Gastrocnemius medialis (tissue), 4 donors: ENCODE results near the gene ADORA2B. TPM values are rescaled to one million over a fixed set of nuclear protein-coding genes. Genes with fewer than 3 reads are reported as not detected.

Source experiments
- ATAC-seq, 2 donors: fragments of 150-250 bp; one replicate each; pipeline ENCODE4 v1.9.1; 2016
- DNase-seq, 2 donors: peaks; one replicate each; pipeline ENCODE4 v3.0.0-alpha.2; 2019
- H3K27ac ChIP-seq, 4 donors: fragments of 200-600 bp; sonication (generic); 1 replicate in 1 of 4; 2 replicates in 3 of 4; pipeline ENCODE4 v1.5.1; 2016 to 2018; ENCODE audit warnings: mild to moderate bottlenecking in 2 of 4, moderate library complexity in 1 of 4
- H3K27me3 ChIP-seq, 3 donors: fragments of 200-600 bp; sonication (generic) in 2 of 3; 1 replicate in 1 of 3; 2 replicates in 2 of 3; pipeline versions ENCODE4 v1.5.1 to v1.6.0; 2016 to 2019; ENCODE audit warnings: mild to moderate bottlenecking in 1 of 3, moderate library complexity in 1 of 3
- H3K36me3 ChIP-seq, 2 donors: fragments of 200-600 bp; sonication (generic) in 1 of 2; one replicate each; pipeline ENCODE4 v1.5.1; 2017 to 2018
- H3K4me1 ChIP-seq, 2 donors: fragments of 200-600 bp; sonication (generic) in 1 of 2; one replicate each; pipeline ENCODE4 v1.5.1; 2016 to 2017; ENCODE audit warnings: mild to moderate bottlenecking in 2 of 2
- H3K4me3 ChIP-seq, 4 donors: fragments of 200-600 bp; sonication (generic) in 3 of 4; 1 replicate in 1 of 4; 2 replicates in 3 of 4; pipeline ENCODE4 v1.5.1; 2016 to 2019; ENCODE audit warnings: mild to moderate bottlenecking in 2 of 4
- H3K9me3 ChIP-seq, 3 donors: fragments of 200-600 bp; sonication (generic) in 2 of 3; 1 replicate in 1 of 3; 2 replicates in 2 of 3; pipeline ENCODE4 v1.5.1; 2016 to 2019
- CTCF ChIP-seq, 5 experiments: fragments of 450-650 bp in 3 of 5; fragments of 200-600 bp in 2 of 5; sonication (generic) in 2 of 5; IDR thresholded peaks in 4 of 5; conservative IDR thresholded peaks in 1 of 5; 1 replicate in 4 of 5; 2 replicates in 1 of 5; pipeline ENCODE4 v1.5.1; 2016 to 2019; ENCODE audit warnings: antibody characterized with exemption in 5 of 5, mild to moderate bottlenecking in 3 of 5, moderate library complexity in 3 of 5
- POLR2A ChIP-seq, 2 donors: fragments of 450-650 bp; IDR thresholded peaks; one replicate each; pipeline ENCODE4 v1.6.1; 2017; ENCODE audit warnings: antibody characterized with exemption in 2 of 2, mild to moderate bottlenecking in 2 of 2, moderate library complexity in 2 of 2
- in situ Hi-C, 4 donors: fragments of 200-750 bp; cut with MboI; loops; one replicate each; pipeline versions ENCODE4 v1.15.0 to v1.8.0; 2017; ENCODE audit warnings: low sequenced_read_pairs in 4 of 4
- intact Hi-C: fragments of 100-400 bp; cut with DNase I; formaldehyde crosslinking; loops from one replicate; pipeline ENCODE4 v1.15.1; 2023; ENCODE audit warnings: low total_unique reads
- total RNA-seq, 4 donors: library from RNA; depleted of rRNA; stranded (reverse); fragments of >200 nt; gene quantifications; one replicate each; pipeline versions ENCODE4 v1.1.0 to v1.2.3, GENCODE V29; 2016

ADORA2B gene
- total RNA-seq, 4 donors from 2014 or later = 0.25 to 1.4 TPM; not detected in 2

GRCh38 chr17:15967706-15968399 is 22.9 kb downstream of the ADORA2B start:
- Histone ChIP-seq H3K4me1 (no peaks in the 10 kb centered on the region), H3K27ac (no peak overlapping the region), H3K36me3 (no peaks in the 10 kb centered on the region), H3K27me3 (no peaks in the 10 kb centered on the region), H3K9me3 (no peaks in the 10 kb centered on the region), H3K4me3 (no peak overlapping the region)
- ATAC-seq (no peak), DNase-seq (no peak)
- intact Hi-C loops (no loop called here), in situ Hi-C loops (loop anchor here in 1 of 4 donors (25.0 kb wide), 1 partner anchor 94 kb away; no protein-coding TSS in a partner anchor)
- no peak for TF ChIP-seq CTCF (IDR thresholded peaks at IDR 0.05 in 4 of 5, conservative IDR thresholded peaks at IDR 0.05 in 1 of 5)
- TF ChIP-seq POLR2A (IDR thresholded peaks at IDR 0.05) = no peak

GRCh38 chr17:15969463-15969862 is 24.5 kb downstream of the ADORA2B start:
- intact Hi-C loops = no loop called here
- TF ChIP-seq CTCF (IDR thresholded peaks at IDR 0.05 in 4 of 5, conservative IDR thresholded peaks at IDR 0.05 in 1 of 5) (no peak), POLR2A (IDR thresholded peaks at IDR 0.05) (no peak)
- in situ Hi-C loops = loop anchor here in 1 of 4 donors (25.0 kb wide), 1 partner anchor 93 kb away; no protein-coding TSS in a partner anchor
- H3K27me3 ChIP-seq = no peaks in the 10 kb centered on the region
- H3K36me3 ChIP-seq = no peaks in the 10 kb centered on the region
- H3K27ac ChIP-seq = no peak overlapping the region
- ATAC-seq = no peak
- H3K4me3 ChIP-seq = no peak overlapping the region
- no peaks in the 10 kb centered on the region for H3K9me3 ChIP-seq
- no peaks in the 10 kb centered on the region for H3K4me1 ChIP-seq
- DNase-seq = no peak

GRCh38 chr17:15970500-15970899 is 25.6 kb downstream of the ADORA2B start:
- H3K36me3 ChIP-seq = peaks cover 0 to 8% of the 10 kb centered on the region in 2 donors
- no peaks in the 10 kb centered on the region for H3K9me3 ChIP-seq
- TF ChIP-seq CTCF (IDR thresholded peaks at IDR 0.05 in 4 of 5, conservative IDR thresholded peaks at IDR 0.05 in 1 of 5) (no peak), POLR2A (IDR thresholded peaks at IDR 0.05) (no peak)
- DNase-seq = no peak
- intact Hi-C loops (no loop called here), in situ Hi-C loops (loop anchor here in 1 of 4 donors (25.0 kb wide), 1 partner anchor 92 kb away; no protein-coding TSS in a partner anchor)
- H3K27ac ChIP-seq = no peak overlapping the region
- H3K4me1 ChIP-seq = no peaks in the 10 kb centered on the region
- H3K4me3 ChIP-seq = no peak overlapping the region
- no peak for ATAC-seq
- H3K27me3 ChIP-seq = no peaks in the 10 kb centered on the region

- Histone ChIP-seq H3K9me3 (no peaks in the 10 kb centered on the region), H3K4me3 (no peak overlapping the region), H3K27ac (no peak overlapping the region), H3K36me3 (peaks cover 0 to 9% of the 10 kb centered on the region in 2 donors), H3K4me1 (no peaks in the 10 kb centered on the region), H3K27me3 (no peaks in the 10 kb centered on the region)
- intact Hi-C loops (no loop called here), in situ Hi-C loops (loop anchor here in 1 of 4 donors (25.0 kb wide), 1 partner anchor 91 kb away; no protein-coding TSS in a partner anchor)
- TF ChIP-seq CTCF (IDR thresholded peaks at IDR 0.05 in 4 of 5, conservative IDR thresholded peaks at IDR 0.05 in 1 of 5) (no peak), POLR2A (IDR thresholded peaks at IDR 0.05) (no peak)
- ATAC-seq (no peak), DNase-seq (no peak)
Observed at GRCh38 chr17:15971098-15971678, 26.3 kb downstream of the ADORA2B start.
